RWPE2 (cell line): ENCODE measurements around the gene ISYNA1.

Experiments used
- ATAC-seq: fragments of 200-7000 bp; cut with Tn5 transposase; 3 replicates; pipeline ENCODE4 v1.9.1; 2021; ENCODE audit warnings: low read depth
- DNase-seq: peaks from one replicate; pipeline ENCODE4 v3.0.0-alpha.2; 2020; ENCODE audit warnings: low spot score
- H3K27ac ChIP-seq: fragments of 450-650 bp; 2 replicates; pipeline ENCODE4 v1.5.1; 2017; ENCODE audit warnings: mild to moderate bottlenecking; ENCODE audit not compliant: poor library complexity, severe bottlenecking
- H3K27me3 ChIP-seq: fragments of 250-450 bp; sonication (Bioruptor Pico); 2 replicates; pipeline ENCODE4 v1.5.1; 2021; ENCODE audit warnings: mild to moderate bottlenecking, moderate library complexity; ENCODE audit not compliant: insufficient read depth, poor library complexity, severe bottlenecking
- H3K36me3 ChIP-seq: fragments of 250-450 bp; sonication (Bioruptor Pico); 2 replicates; pipeline ENCODE4 v1.5.1; 2020; ENCODE audit warnings: low read depth, mild to moderate bottlenecking, moderate library complexity
- H3K4me1 ChIP-seq: fragments of 250-450 bp; sonication (Bioruptor Pico); 2 replicates; pipeline ENCODE4 v1.5.1; 2021; ENCODE audit warnings: mild to moderate bottlenecking, moderate library complexity; ENCODE audit not compliant: insufficient read depth, poor library complexity, severe bottlenecking
- H3K4me3 ChIP-seq: fragments of 250-450 bp; sonication (Bioruptor Pico); 2 replicates; pipeline ENCODE4 v1.5.1; 2021; ENCODE audit warnings: mild to moderate bottlenecking, moderate library complexity; ENCODE audit not compliant: severe bottlenecking
- H3K9me3 ChIP-seq: fragments of 250-450 bp; sonication (Bioruptor Pico); 2 replicates; pipeline ENCODE4 v1.5.1; 2021; ENCODE audit warnings: mild to moderate bottlenecking, moderate library complexity; ENCODE audit not compliant: severe bottlenecking
- CTCF ChIP-seq: fragments of 450-650 bp; IDR thresholded peaks from one replicate; pipeline ENCODE4 v1.5.1; 2017; ENCODE audit warnings: mild to moderate bottlenecking, moderate library complexity; ENCODE audit not compliant: poor library complexity, severe bottlenecking

The ISYNA1 gene

DNA sequence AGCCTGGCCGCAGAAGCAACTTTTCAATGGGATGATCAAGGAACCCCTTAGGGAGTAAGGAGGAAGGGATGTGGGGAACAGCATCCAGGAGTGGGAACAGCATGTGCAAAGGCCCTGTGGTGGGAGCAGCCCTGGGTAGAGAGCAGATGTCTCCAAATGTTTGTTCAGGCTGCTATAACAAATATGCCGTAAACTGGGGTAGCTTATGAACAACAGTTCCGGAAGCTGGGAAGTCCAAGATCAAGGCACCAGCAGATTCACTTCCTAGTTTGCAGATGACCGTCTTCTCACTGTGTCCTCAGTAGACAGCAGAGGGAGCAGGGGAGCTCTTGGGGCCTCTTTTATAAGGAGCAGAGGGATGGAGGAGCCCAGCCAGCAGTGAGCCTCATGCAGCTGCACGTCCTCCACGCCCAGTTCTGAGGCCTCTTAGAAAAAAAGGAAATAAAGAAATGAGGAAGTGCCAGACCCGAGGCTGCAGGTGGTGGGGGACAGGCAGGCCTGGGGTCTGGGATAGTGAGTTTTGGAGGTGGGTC is 36.3 kb downstream of the ISYNA1 start:
- no peaks in the 10 kb centered on the region for H3K9me3 ChIP-seq
- H3K27me3 ChIP-seq, result no peaks in the 10 kb centered on the region
- H3K27ac ChIP-seq, result no peak overlapping the region
- peak; percentile 57 for TF ChIP-seq CTCF
- no peak for DNase-seq
- no peaks in the 10 kb centered on the region for H3K36me3 ChIP-seq
- peaks cover 4% of the 10 kb centered on the region for H3K4me1 ChIP-seq
- peak; percentile 83 for ATAC-seq
- no peak overlapping the region for H3K4me3 ChIP-seq

DNA sequence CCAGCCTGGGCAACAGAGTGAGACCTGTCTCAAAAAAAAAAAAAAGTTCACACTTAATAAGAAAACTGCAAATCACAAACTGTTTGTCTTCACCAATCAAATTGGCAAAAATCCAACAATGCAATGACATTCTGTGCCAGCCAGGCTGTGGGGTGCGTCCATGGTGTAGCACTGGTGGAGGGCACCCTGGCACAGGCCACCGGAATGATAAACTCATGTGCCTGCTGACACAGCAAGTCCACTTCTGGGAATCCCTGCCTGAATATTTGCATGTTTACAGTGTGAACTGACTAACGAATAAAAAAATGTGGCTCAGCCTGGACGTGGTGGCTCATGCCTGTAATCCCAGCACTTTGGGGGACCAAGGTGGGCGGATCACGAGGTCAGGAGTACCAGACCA is 38.9 kb downstream of the ISYNA1 start:
- TF ChIP-seq CTCF, result no peak
- ATAC-seq (peak; percentile 51; the same call in 2 of the 3 replicates), DNase-seq (no peak)
- Histone ChIP-seq H3K27ac (no peak overlapping the region), H3K27me3 (no peaks in the 10 kb centered on the region), H3K4me1 (peaks cover 4% of the 10 kb centered on the region), H3K9me3 (no peaks in the 10 kb centered on the region), H3K4me3 (no peak overlapping the region), H3K36me3 (no peaks in the 10 kb centered on the region)

- no peak for TF ChIP-seq CTCF
- no peak for DNase-seq
- no peak within 1 kb of the TSS for H3K27ac ChIP-seq
Observed at GRCh38 chr19:18397242-18398202, 40.4 kb downstream of the ISYNA1 start, which contains the start of gene LRRC25. Gene LRRC25 (minus strand): TSS chr19:18397622. CDS start chr19:18396963, 659 bp downstream.

GRCh38 chr19:18396471-18397241 is 41.3 kb downstream of the ISYNA1 start:
- ATAC-seq (no peak), DNase-seq (no peak)
- TF ChIP-seq CTCF, result no peak
- Histone ChIP-seq H3K4me3 (no peak overlapping the region), H3K27ac (no peak overlapping the region), H3K9me3 (no peaks in the 10 kb centered on the region), H3K4me1 (peaks cover 4% of the 10 kb centered on the region), H3K36me3 (no peaks in the 10 kb centered on the region), H3K27me3 (no peaks in the 10 kb centered on the region)

More at GRCh38 chr19:18397242-18398202, 40.4 kb downstream of the ISYNA1 start, which contains the start of gene LRRC25:
- H3K9me3 ChIP-seq, result no peaks in the 10 kb centered on the region
- H3K4me3 ChIP-seq, result no peak within 1 kb of the TSS
- H3K27me3 ChIP-seq, result no peaks in the 10 kb centered on the region
- ATAC-seq, result no peak
- no peaks in the 10 kb centered on the region for H3K36me3 ChIP-seq
- peaks cover 4% of the 10 kb centered on the region for H3K4me1 ChIP-seq
